ENCODE results near the gene PARD3B. TPM values are rescaled to one million over a fixed set of nuclear protein-coding genes. Genes with fewer than 3 reads are reported as not detected.

Gene PARD3B
- total and polyA plus RNA-seq, 2 of the 8 experiments (the other 6 are each of a cell fraction or from before 2014, with no cell fraction given): 1.2 to 5.7 TPM

DNA sequence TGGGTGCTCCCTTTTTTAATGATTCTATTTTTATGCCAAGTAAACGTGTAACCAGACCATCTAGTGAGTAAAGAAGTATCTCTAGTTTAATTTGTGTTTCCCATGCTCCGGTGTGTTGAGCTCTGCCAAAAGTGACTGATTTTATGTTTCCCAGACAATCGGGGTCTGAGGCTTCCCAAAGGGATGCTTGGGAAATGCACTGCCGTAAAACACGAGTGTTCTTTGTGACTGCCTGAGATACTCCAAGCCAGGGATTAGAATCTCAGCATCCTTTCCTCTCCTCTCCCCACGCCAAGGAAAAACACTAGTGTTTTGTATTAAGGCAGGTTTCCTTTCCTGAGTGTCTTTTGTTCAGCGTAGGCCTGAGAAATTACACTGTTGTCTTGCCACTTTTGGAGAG is 956.6 kb downstream of the PARD3B start:
- no peak overlapping the region for H4K5ac ChIP-seq (ENCODE audit: insufficient read length, low read depth, low read length)
- H3K27me3 ChIP-seq (replicated peaks in 1 of 4; ENCODE audit: control insufficient read depth in 3 of 4, extremely low read depth in 1 of 4, insufficient read depth in 3 of 4, low read length in 3 of 4): no peaks in the 10 kb centered on the region
- no peak overlapping the region for H3K9ac ChIP-seq (replicated peaks in 1 of 4; ENCODE audit: extremely low read depth in 1 of 4, low read depth in 3 of 4, low read length in 3 of 4)
- no peak overlapping the region for H3K4ac ChIP-seq (replicated peaks; ENCODE audit: insufficient read length, low read depth, low read length)
- no peak for DNase-seq (ENCODE audit: low read depth in 1 of 2, low spot score in 2 of 2)
- no peak overlapping the region for H2BK20ac ChIP-seq (ENCODE audit: low read length)
- no peak overlapping the region for H4K8ac ChIP-seq (ENCODE audit: extremely low read depth, insufficient read depth, low read length)
- no peak overlapping the region for H3K23ac ChIP-seq (ENCODE audit: insufficient read length)
- no peak overlapping the region for H3K27ac ChIP-seq (ENCODE audit: low read depth, low read length)
- WGBS, 2 experiments (ENCODE audit: extremely low coverage in 1 of 2, insufficient coverage in 1 of 2, insufficient read length in 1 of 2, insufficient replicate concordance in 2 of 2, low coverage in 1 of 2, low lambda C conversion rate in 2 of 2, missing lambda C conversion rate in 1 of 2): 90% methylated on average over 7 of the region's 7 CpGs; no CpG with 5 or more reads in 1 of the 2 experiments
- H2AFZ ChIP-seq (ENCODE audit: low read length): no peak overlapping the region
- no peaks in the 10 kb centered on the region for H3K9me3 ChIP-seq (ENCODE audit: insufficient read depth in 2 of 2, low read depth in 1 of 2, low read length in 1 of 2)
- no peak overlapping the region for H2BK120ac ChIP-seq (replicated peaks; ENCODE audit: low read depth, low read length)
- H2BK5ac ChIP-seq (ENCODE audit: low read depth, low read length): no peak overlapping the region
- POLR2A ChIA-PET (ENCODE audit: partially characterized antibody): no interaction called here
- CTCF ChIA-PET (ENCODE audit: partially characterized antibody): interaction anchor here (1.4 to 1.5 kb wide), 2 partner anchors 19 to 178 kb away, joined by 5 read pairs; no protein-coding TSS in a partner anchor
- no peaks in the 10 kb centered on the region for H3K4me1 ChIP-seq (replicated peaks in 1 of 4; ENCODE audit: control insufficient read depth in 3 of 4, insufficient read depth in 4 of 4, low read length in 3 of 4)
- peaks cover 0 to 1% of the 10 kb centered on the region in 2 experiments for H4K20me1 ChIP-seq (replicated peaks in 1 of 2; ENCODE audit: control insufficient read depth in 1 of 2, insufficient read depth in 2 of 2, low read length in 2 of 2)
- no peak overlapping the region for H3K14ac ChIP-seq (ENCODE audit: insufficient read length)
- H2AK5ac ChIP-seq (ENCODE audit: low read depth, low read length): no peak overlapping the region
- H3K79me1 ChIP-seq (ENCODE audit: low read depth, low read length): no peaks in the 10 kb centered on the region
- no peak overlapping the region for H3K56ac ChIP-seq (replicated peaks; ENCODE audit: insufficient read length, low read depth, low read length)
- H3K36me3 ChIP-seq (ENCODE audit: control insufficient read depth in 2 of 4, insufficient read depth in 4 of 4, low read length in 3 of 4): no peaks in the 10 kb centered on the region; a peak in 1 of 8 replicates
- no peak overlapping the region for H2BK15ac ChIP-seq (ENCODE audit: low read length)
- H3K23me2 ChIP-seq (ENCODE audit: low read depth, low read length): no peaks in the 10 kb centered on the region
- H3K4me3 ChIP-seq (ENCODE audit: extremely low read depth in 1 of 4, insufficient read depth in 2 of 4, low read depth in 3 of 4, low read length in 4 of 4): no peak overlapping the region
- H3K79me2 ChIP-seq (ENCODE audit: control insufficient read depth in 1 of 2, insufficient read depth in 2 of 2, low read length in 2 of 2): no peaks in the 10 kb centered on the region
- TF ChIP-seq RXRA (IDR thresholded peaks at IDR 0.05; ENCODE audit: insufficient read depth, low read depth, low read length) (no peak), TAF1 (IDR thresholded peaks at IDR 0.05; ENCODE audit: low read depth, low read length) (no peak), FOSL1 (IDR thresholded peaks at IDR 0.05; ENCODE audit: insufficient read depth, low read depth, low read length) (no peak), KDM4A (IDR thresholded peaks at IDR 0.05; ENCODE audit: low read depth, low read length, severe bottlenecking) (no peak), JUND (IDR thresholded peaks at IDR 0.05; ENCODE audit: low read length) (no peak), SP4 (IDR thresholded peaks at IDR 0.05; ENCODE audit: low read length) (no peak), PHF8 (conservative IDR thresholded peaks at IDR 0.05; ENCODE audit: low read depth, low read length) (no peak), YY1 (IDR thresholded peaks at IDR 0.05; ENCODE audit: low read depth, low read length) (no peak), TEAD4 (IDR thresholded peaks at IDR 0.05; ENCODE audit: low read depth, low read length) (no peak), KDM5A (IDR thresholded peaks at IDR 0.05; ENCODE audit: low read length) (no peak), RBBP5 (IDR thresholded peaks at IDR 0.05; ENCODE audit: borderline replicate concordance, low read depth, low read length) (no peak)
- TF ChIP-seq, protein P1, sequence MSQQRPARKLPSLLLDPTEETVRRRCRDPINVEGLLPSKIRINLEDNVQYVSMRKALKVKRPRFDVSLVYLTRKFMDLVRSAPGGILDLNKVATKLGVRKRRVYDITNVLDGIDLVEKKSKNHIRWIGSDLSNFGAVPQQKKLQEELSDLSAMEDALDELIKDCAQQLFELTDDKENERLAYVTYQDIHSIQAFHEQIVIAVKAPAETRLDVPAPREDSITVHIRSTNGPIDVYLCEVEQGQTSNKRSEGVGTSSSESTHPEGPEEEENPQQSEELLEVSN (IDR thresholded peaks at IDR 0.05): no peak
- H3K18ac ChIP-seq (ENCODE audit: extremely low read depth, low read length): no peak overlapping the region
- H2BK12ac ChIP-seq (ENCODE audit: low read depth, low read length): no peak overlapping the region
- no peak overlapping the region for H4K91ac ChIP-seq (replicated peaks; ENCODE audit: insufficient read length, low read length)
- no peak overlapping the region for H3K4me2 ChIP-seq (ENCODE audit: insufficient read depth in 1 of 2, low read depth in 2 of 2, low read length in 2 of 2)
- no peak for FAIRE-seq

All from H1 (cell line).